ENCODE measurements around the gene FHOD1. TPM values are rescaled to one million over a fixed set of nuclear protein-coding genes. Genes with fewer than 3 reads are reported as not detected.

The FHOD1 gene
- total and polyA plus RNA-seq, 10 of the 15 experiments (the other 5 are each of a cell fraction or from before 2014, with no cell fraction given) = 8.9 to 65.7 (median 18.1) TPM

DNA sequence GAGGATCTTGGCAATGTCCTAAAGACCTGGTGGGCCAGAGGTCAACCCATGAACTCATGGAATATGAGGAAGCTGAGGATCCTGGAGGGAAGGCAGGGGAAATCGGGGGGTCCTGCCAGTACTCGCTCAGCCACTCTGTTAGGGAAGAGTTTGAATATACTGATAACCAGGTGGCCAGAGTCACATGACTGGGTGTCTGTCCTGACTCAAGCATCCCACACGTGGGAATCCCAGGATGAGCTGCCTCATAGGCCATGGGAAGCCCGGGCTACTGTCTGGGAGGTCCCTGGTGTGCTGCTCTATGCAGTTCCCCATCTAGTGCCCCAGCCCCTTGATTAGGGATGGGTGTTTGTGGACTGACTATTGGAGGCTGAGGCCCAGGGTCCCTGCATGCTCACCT, 59.0 kb downstream of the FHOD1 start (continued):
- TF ChIP-seq TCF3 (IDR thresholded peaks at IDR 0.05; ENCODE audit: borderline replicate concordance, insufficient read depth, low read depth, low read length) = no peak

DNA sequence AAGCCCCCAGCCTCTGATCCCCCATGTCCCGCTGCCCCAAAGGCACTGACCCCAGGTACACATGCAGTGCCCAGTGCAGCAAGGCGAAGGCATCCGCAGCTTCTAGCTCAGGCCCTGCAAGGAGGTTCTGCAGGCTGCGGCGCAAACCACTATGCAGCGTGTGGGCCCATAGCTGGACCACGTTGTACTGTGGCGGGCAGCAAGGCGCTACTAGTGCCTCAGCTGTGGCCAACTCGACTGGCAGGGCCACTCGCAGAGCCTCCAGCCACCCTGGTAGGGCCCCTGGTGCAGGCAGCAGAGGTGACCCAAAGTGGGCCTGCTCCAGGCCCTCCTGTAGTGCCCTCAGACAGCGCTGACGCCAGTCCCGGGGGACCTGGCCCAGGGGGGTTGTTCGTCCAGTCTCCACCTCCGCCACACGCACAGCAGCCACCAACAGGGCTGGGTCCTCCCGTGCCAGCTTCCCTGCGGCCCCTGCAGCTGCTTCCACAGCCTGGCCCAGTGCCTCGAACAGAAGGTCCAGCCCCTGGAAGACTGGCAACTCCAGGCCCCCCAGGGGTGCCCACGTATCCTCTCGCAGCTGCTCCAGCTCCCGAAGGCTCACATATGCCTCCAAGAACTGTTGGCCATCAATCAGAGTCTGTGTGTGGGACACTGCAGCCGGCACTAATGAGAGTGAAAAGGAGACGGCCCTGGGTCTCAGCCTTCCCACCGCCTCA, 59.9 kb downstream of the FHOD1 start:
- DNase-seq (ENCODE audit: low read depth, low spot score) (no peak), ATAC-seq (no peak), FAIRE-seq (no peak)
- Histone ChIP-seq H3K27ac (ENCODE audit: control insufficient read depth, insufficient read depth) (no peak overlapping the region), H3K9me3 (replicated peaks; ENCODE audit: control insufficient read depth, insufficient read depth, low read length) (no peaks in the 10 kb centered on the region), H3K4me1 (ENCODE audit: control insufficient read depth, insufficient read depth, low read length) (peaks cover 7% of the 10 kb centered on the region), H4K20me1 (ENCODE audit: control insufficient read depth, insufficient read depth) (no peaks in the 10 kb centered on the region), H3K27me3 (replicated peaks in 1 of 2; ENCODE audit: control insufficient read depth in 2 of 2, insufficient read depth in 2 of 2, low read length in 1 of 2) (peaks cover 0 to 3% of the 10 kb centered on the region in 2 experiments; a peak in 2 of 4 replicates), H3K4me2 (ENCODE audit: control insufficient read depth, insufficient read depth) (no peak overlapping the region), H3K9ac (ENCODE audit: control insufficient read depth, insufficient read depth, low read length) (no peak overlapping the region), H2AFZ (ENCODE audit: control insufficient read depth, low read depth, low read length) (no peak overlapping the region), H3K36me3 (ENCODE audit: control insufficient read depth in 2 of 2, insufficient read depth in 2 of 2, low read length in 1 of 2) (no peaks in the 10 kb centered on the region), H3K4me3 (no peak overlapping the region), H3K79me2 (ENCODE audit: control insufficient read depth, insufficient read depth, low read length) (peaks cover 8% of the 10 kb centered on the region)
- WGBS (ENCODE audit: insufficient coverage, insufficient replicate concordance, low lambda C conversion rate, missing lambda C conversion rate) = 44% methylated on average over 26 of the region's 26 CpGs
- intact Hi-C loops (cut with micrococcal nuclease; ENCODE audit: unreplicated experiment) = no loop called here
- BruUV-seq (replicated peaks) = no TSS peak
- RAD21 ChIA-PET (ENCODE audit: unreplicated experiment) = interaction anchor here (1.3 kb wide), 1 partner anchor 32 kb away, joined by 4 read pairs; no protein-coding TSS in a partner anchor
- SMC1A ChIA-PET (ENCODE audit: uncharacterized antibody, unreplicated experiment) = no interaction called here
- POLR2A ChIA-PET = interaction anchor here (0.5 kb wide), 1 partner anchor 152 kb away, joined by 4 read pairs; no protein-coding TSS in a partner anchor
- CTCF ChIA-PET = interaction anchor here (1.0 kb wide), 1 partner anchor 18 kb away, joined by 3 read pairs; no protein-coding TSS in a partner anchor
- in situ Hi-C loops (cut with MboI) = no loop called here
- TF ChIP-seq SMAD1 (IDR thresholded peaks at IDR 0.05; ENCODE audit: low read depth, partially characterized antibody) (no peak), CHD1 (IDR thresholded peaks at IDR 0.05; ENCODE audit: low read depth, low read length) (no peak), MEF2A (IDR thresholded peaks at IDR 0.05; ENCODE audit: insufficient read depth, low read depth, low read length) (no peak), SPI1 (IDR thresholded peaks at IDR 0.05; ENCODE audit: borderline replicate concordance, insufficient read depth, low read depth, low read length) (no peak), ZNF207 (IDR thresholded peaks at IDR 0.05; ENCODE audit: borderline replicate concordance) (no peak), POLR2AphosphoS2 (IDR thresholded peaks at IDR 0.05; ENCODE audit: low read depth, low read length) (no peak), CHD2 (IDR thresholded peaks at IDR 0.05; ENCODE audit: borderline replicate concordance, low read depth, low read length) (no peak), RB1 (IDR thresholded peaks at IDR 0.05; ENCODE audit: borderline replicate concordance) (no peak), E2F8 (IDR thresholded peaks at IDR 0.05; ENCODE audit: low read depth, partially characterized antibody) (no peak), ZZZ3 (IDR thresholded peaks at IDR 0.05; ENCODE audit: control insufficient read depth, insufficient read length, low read depth) (no peak)
- TF ChIP-seq, protein P1, sequence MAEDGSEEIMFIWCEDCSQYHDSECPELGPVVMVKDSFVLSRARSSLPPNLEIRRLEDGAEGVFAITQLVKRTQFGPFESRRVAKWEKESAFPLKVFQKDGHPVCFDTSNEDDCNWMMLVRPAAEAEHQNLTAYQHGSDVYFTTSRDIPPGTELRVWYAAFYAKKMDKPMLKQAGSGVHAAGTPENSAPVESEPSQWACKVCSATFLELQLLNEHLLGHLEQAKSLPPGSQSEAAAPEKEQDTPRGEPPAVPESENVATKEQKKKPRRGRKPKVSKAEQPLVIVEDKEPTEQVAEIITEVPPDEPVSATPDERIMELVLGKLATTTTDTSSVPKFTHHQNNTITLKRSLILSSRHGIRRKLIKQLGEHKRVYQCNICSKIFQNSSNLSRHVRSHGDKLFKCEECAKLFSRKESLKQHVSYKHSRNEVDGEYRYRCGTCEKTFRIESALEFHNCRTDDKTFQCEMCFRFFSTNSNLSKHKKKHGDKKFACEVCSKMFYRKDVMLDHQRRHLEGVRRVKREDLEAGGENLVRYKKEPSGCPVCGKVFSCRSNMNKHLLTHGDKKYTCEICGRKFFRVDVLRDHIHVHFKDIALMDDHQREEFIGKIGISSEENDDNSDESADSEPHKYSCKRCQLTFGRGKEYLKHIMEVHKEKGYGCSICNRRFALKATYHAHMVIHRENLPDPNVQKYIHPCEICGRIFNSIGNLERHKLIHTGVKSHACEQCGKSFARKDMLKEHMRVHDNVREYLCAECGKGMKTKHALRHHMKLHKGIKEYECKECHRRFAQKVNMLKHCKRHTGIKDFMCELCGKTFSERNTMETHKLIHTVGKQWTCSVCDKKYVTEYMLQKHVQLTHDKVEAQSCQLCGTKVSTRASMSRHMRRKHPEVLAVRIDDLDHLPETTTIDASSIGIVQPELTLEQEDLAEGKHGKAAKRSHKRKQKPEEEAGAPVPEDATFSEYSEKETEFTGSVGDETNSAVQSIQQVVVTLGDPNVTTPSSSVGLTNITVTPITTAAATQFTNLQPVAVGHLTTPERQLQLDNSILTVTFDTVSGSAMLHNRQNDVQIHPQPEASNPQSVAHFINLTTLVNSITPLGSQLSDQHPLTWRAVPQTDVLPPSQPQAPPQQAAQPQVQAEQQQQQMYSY (CRISPR knock-in tag; IDR thresholded peaks at IDR 0.05) = no peak
- TF ChIP-seq, protein P2, sequence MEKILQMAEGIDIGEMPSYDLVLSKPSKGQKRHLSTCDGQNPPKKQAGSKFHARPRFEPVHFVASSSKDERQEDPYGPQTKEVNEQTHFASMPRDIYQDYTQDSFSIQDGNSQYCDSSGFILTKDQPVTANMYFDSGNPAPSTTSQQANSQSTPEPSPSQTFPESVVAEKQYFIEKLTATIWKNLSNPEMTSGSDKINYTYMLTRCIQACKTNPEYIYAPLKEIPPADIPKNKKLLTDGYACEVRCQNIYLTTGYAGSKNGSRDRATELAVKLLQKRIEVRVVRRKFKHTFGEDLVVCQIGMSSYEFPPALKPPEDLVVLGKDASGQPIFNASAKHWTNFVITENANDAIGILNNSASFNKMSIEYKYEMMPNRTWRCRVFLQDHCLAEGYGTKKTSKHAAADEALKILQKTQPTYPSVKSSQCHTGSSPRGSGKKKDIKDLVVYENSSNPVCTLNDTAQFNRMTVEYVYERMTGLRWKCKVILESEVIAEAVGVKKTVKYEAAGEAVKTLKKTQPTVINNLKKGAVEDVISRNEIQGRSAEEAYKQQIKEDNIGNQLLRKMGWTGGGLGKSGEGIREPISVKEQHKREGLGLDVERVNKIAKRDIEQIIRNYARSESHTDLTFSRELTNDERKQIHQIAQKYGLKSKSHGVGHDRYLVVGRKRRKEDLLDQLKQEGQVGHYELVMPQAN (conservative IDR thresholded peaks at IDR 0.05) = no peak

All from GM12878 (cell line).